OCI-LY1 (cell line): Measurements from ENCODE around the gene TRABD2B.

Source experiments
- H2AFZ ChIP-seq: fragments of 200-600 bp; sonication (generic), shearing (Covaris generic); 2 replicates; pipeline ENCODE4 v1.6.0; 2014; ENCODE audit warnings: antibody characterized with exemption, mild to moderate bottlenecking, low read length
- H3F3A ChIP-seq: fragments of 200-600 bp; sonication (generic), shearing (Covaris generic); 2 replicates; pipeline ENCODE4 v1.6.0; 2014; ENCODE audit warnings: mild to moderate bottlenecking, antibody characterized with exemption, low read length, moderate library complexity; ENCODE audit not compliant: insufficient read depth
- H3K27ac ChIP-seq: fragments of 200-600 bp; sonication (generic); 2 replicates; pipeline ENCODE4 v1.5.1; 2014; ENCODE audit warnings: low read length, mixed run types, mild to moderate bottlenecking, low read depth; ENCODE audit not compliant: poor library complexity, severe bottlenecking
- H3K27me3 ChIP-seq: fragments of 200-600 bp; sonication (generic); 2 replicates; pipeline ENCODE4 v1.6.0; 2014; ENCODE audit warnings: antibody characterized with exemption, mild to moderate bottlenecking, low read length, moderate library complexity; ENCODE audit not compliant: insufficient read depth
- H3K36me3 ChIP-seq: fragments of 200-600 bp; sonication (generic); 2 replicates; pipeline ENCODE4 v1.6.1; 2014; ENCODE audit warnings: mild to moderate bottlenecking, antibody characterized with exemption, low read length, moderate library complexity, mixed read lengths; ENCODE audit not compliant: insufficient read depth
- H3K4me1 ChIP-seq: fragments of 200-600 bp; sonication (generic); 2 replicates; pipeline ENCODE4 v1.5.1; 2014; ENCODE audit warnings: mild to moderate bottlenecking, low read length, moderate library complexity; ENCODE audit not compliant: insufficient read depth, severe bottlenecking
- H3K4me2 ChIP-seq: fragments of 200-600 bp; sonication (generic), shearing (Covaris generic); 2 replicates; pipeline ENCODE4 v1.6.1; 2014; ENCODE audit warnings: low read length
- H3K4me3 ChIP-seq: fragments of 200-600 bp; sonication (generic); 2 replicates; pipeline ENCODE4 v1.5.1; 2014; ENCODE audit warnings: low read length, low read depth, mild to moderate bottlenecking, mixed read lengths; ENCODE audit not compliant: poor library complexity, severe bottlenecking
- H3K79me2 ChIP-seq: fragments of 200-600 bp; shearing (Covaris generic); 2 replicates; pipeline ENCODE4 v1.6.1; 2016; ENCODE audit warnings: mixed run types, low read length, mixed read lengths; ENCODE audit not compliant: insufficient read depth
- H3K9ac ChIP-seq: fragments of 200-600 bp; sonication (generic), shearing (Covaris generic); 2 replicates; pipeline ENCODE4 v1.6.1; 2014; ENCODE audit warnings: mild to moderate bottlenecking, low read length, mixed read lengths
- H3K9me2 ChIP-seq: fragments of 200-600 bp; sonication (generic), shearing (Covaris generic); 2 replicates; pipeline ENCODE4 v1.6.1; 2014; ENCODE audit warnings: low read depth, mild to moderate bottlenecking, low read length, mixed read lengths
- H3K9me3 ChIP-seq: fragments of 200-600 bp; shearing (Covaris generic); 2 replicates; pipeline ENCODE4 v1.6.1; 2014; ENCODE audit warnings: low read length, mixed read lengths
- H4K20me1 ChIP-seq: fragments of 200-600 bp; sonication (generic), shearing (Covaris generic); 2 replicates; pipeline ENCODE4 v1.6.0; 2016; ENCODE audit warnings: mild to moderate bottlenecking, low read length; ENCODE audit not compliant: insufficient read depth
- EZH2 ChIP-seq: fragments of 200-600 bp; sonication (generic), shearing (Covaris generic); IDR thresholded peaks from 2 replicates; pipeline ENCODE4 v1.8.0; 2017; ENCODE audit warnings: borderline replicate concordance, mixed run types, mild to moderate bottlenecking, antibody characterized with exemption, low read length, moderate library complexity, mixed read lengths
- TF ChIP-seq, protein P1 (sequence below): fragments of 200-600 bp; sonication (generic), shearing (Covaris generic); IDR thresholded peaks from 2 replicates; pipeline ENCODE4 v1.5.1; 2017; ENCODE audit warnings: mild to moderate bottlenecking, antibody characterized with exemption, low read length, moderate library complexity, mixed read lengths

Gene TRABD2B

GRCh38 chr1:47950471-47950870 lies 46.7 kb downstream of the TRABD2B start:
- Histone ChIP-seq H3K27ac (no peak overlapping the region), H3K9ac (no peak overlapping the region), H3K9me2 (no peaks in the 10 kb centered on the region), H4K20me1 (no peaks in the 10 kb centered on the region), H3K27me3 (no peaks in the 10 kb centered on the region), H3K79me2 (no peaks in the 10 kb centered on the region), H3F3A (no peaks in the 10 kb centered on the region), H2AFZ (no peak overlapping the region), H3K4me3 (no peak overlapping the region), H3K4me2 (no peak overlapping the region), H3K36me3 (no peaks in the 10 kb centered on the region), H3K4me1 (no peaks in the 10 kb centered on the region), H3K9me3 (no peaks in the 10 kb centered on the region)
- TF ChIP-seq, protein P1, sequence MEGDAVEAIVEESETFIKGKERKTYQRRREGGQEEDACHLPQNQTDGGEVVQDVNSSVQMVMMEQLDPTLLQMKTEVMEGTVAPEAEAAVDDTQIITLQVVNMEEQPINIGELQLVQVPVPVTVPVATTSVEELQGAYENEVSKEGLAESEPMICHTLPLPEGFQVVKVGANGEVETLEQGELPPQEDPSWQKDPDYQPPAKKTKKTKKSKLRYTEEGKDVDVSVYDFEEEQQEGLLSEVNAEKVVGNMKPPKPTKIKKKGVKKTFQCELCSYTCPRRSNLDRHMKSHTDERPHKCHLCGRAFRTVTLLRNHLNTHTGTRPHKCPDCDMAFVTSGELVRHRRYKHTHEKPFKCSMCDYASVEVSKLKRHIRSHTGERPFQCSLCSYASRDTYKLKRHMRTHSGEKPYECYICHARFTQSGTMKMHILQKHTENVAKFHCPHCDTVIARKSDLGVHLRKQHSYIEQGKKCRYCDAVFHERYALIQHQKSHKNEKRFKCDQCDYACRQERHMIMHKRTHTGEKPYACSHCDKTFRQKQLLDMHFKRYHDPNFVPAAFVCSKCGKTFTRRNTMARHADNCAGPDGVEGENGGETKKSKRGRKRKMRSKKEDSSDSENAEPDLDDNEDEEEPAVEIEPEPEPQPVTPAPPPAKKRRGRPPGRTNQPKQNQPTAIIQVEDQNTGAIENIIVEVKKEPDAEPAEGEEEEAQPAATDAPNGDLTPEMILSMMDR: no peak
- TF ChIP-seq EZH2: no peak

- Histone ChIP-seq H3K9me2 (no peaks in the 10 kb centered on the region), H4K20me1 (no peaks in the 10 kb centered on the region), H3K27ac (no peak overlapping the region), H3K4me2 (no peak overlapping the region), H3K36me3 (no peaks in the 10 kb centered on the region), H3K79me2 (no peaks in the 10 kb centered on the region), H3K27me3 (no peaks in the 10 kb centered on the region), H3K4me1 (no peaks in the 10 kb centered on the region), H3F3A (no peaks in the 10 kb centered on the region), H3K9ac (no peak overlapping the region), H3K4me3 (no peak overlapping the region), H3K9me3 (no peaks in the 10 kb centered on the region), H2AFZ (no peak overlapping the region)
- TF ChIP-seq EZH2: no peak
- TF ChIP-seq, protein P1: no peak
These were observed 49.1 kb downstream of the TRABD2B start for GRCh38 chr1:47948126-47948525.

- TF ChIP-seq, protein P1: no peak
- TF ChIP-seq EZH2: no peak
- Histone ChIP-seq H3K27ac (no peak overlapping the region), H3K4me3 (no peak overlapping the region), H3K4me1 (no peaks in the 10 kb centered on the region), H3F3A (no peaks in the 10 kb centered on the region), H3K36me3 (no peaks in the 10 kb centered on the region), H4K20me1 (no peaks in the 10 kb centered on the region), H2AFZ (no peak overlapping the region), H3K9me3 (no peaks in the 10 kb centered on the region), H3K9me2 (no peaks in the 10 kb centered on the region), H3K4me2 (no peak overlapping the region), H3K79me2 (no peaks in the 10 kb centered on the region), H3K27me3 (no peaks in the 10 kb centered on the region), H3K9ac (no peak overlapping the region)
These were observed 49.7 kb downstream of the TRABD2B start for GRCh38 chr1:47947531-47947930.
